Left hindlimb (tissue), 1 donor: ENCODE data around the gene LRRC59.
"Not testable (repeated sequence)": the region's sequence is repeated elsewhere in the genome, so short reads cannot be mapped to it uniquely, and the experiment has no call there.

Source experiments
- DNase-seq: peaks from one replicate; pipeline ENCODE4 v3.0.0-alpha.2; 2018

LRRC59 gene

DNA sequence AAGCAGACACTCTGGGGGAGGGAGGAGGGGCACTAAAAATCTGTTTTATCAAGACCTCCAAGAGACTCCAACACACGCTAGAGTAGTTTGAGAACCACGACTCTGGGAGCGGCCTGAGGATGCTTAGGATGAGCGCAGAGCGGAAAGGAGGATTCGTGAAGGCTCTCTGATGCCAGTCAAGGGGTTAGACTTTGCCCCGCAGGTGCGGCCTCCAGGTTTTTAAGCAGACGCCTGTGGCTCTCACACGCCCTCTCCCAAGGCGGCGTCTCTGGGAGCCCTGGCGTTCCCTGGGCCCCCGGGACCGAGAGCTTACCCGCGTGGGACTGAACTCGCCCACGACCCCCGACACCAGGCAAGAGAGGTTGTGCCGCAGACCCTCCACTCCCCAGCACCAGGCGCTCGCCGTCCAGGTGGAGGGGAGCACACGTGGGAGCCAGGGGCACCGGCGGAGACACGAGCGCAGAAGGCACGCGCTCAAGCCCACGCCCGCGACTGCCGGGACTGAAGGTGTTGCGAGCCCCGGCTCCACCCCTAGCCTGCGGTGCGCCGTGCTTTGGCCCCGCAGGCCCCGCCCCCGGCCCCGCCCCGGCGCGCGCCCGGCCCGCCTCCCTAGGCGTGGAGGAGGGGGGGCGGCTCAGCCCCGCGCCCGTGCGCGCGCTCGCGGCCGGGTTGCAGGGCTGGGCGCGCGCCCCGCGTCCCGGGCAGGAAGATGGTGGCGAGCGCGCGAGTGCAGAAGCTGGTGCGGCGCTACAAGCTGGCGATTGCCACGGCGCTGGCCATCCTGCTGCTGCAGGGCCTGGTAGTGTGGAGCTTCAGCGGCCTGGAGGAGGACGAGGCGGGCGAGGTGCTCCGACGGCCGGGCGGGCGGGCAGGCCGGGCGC lies 51.7 kb downstream of the LRRC59 start, which contains the start of gene XYLT2:
Gene XYLT2, plus strand, starts transcription at position 695 of the 881 bp plus-strand sequence. Its CDS starts 15 bp downstream, at position 710.
- DNase-seq: peak; percentile 84

DNA sequence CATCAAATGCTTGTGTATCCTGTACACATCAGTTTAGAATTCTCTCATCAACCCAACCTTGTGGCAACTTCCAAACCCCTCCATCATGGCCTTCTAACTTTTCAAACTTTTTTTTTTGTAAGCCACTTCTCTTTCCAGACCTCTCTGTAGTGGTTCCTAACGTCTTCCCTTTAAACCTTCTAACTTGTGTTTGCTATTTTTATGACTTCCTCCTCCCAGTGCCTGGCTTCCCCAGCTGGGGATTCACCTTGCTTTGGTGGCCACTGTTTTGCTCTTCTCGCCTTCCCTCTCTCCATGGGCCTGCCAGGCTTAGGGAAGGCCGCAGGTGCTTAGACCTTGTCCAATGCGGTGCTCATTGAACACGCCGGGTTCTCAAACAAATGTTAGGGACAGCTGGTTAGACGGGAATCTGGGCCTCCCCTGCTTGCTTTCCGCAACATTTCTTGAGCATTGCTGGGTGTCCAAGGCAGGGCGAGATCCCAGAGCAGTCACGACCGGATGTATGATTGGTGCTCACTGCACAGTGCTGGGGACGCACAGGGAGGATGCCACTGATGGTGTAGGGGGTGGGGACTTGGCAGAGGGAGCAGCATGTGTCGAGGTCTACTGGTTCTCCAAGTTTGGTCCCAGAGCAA lies 52.5 kb downstream of the LRRC59 start:
- no peak for DNase-seq

DNA sequence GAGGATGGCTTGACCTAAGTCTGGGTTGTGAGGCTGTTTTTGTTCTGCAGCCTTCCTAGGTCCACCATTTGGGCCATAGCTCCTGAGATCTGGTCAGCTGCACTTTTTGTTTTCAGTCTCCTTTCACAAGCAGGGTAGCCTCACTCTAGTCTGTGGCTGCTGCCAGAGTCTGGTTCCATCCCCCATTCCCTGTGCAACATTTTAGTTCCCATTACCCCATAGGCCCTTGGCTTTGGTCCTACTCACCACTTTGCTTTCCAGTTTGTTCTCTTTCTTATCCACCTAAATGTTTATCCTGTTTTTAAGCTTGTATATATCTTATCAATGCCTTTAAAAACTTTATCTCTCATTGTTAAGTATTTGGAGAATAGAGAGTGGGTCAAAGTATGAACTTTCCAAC lies 57.9 kb downstream of the LRRC59 start:
- no peak for DNase-seq

DNA sequence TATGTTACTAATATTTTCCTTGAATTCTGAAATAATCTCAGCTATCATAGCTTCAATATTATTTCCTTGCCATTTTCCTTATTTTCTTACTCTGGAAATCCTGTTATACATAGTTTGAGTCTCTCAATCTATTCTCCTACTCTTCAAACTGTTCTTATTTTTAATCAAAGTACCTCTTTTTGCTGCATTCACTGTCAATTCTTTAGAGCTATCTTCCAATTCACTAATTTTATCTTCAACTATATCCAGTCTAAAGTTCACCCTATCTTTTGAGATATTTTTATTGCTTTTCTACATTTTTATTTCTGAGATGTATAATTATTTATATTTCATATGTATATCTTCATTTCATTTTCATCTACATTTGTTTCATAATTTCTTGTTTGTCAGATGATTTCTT lies 58.7 kb downstream of the LRRC59 start:
- no peak for DNase-seq

DNA sequence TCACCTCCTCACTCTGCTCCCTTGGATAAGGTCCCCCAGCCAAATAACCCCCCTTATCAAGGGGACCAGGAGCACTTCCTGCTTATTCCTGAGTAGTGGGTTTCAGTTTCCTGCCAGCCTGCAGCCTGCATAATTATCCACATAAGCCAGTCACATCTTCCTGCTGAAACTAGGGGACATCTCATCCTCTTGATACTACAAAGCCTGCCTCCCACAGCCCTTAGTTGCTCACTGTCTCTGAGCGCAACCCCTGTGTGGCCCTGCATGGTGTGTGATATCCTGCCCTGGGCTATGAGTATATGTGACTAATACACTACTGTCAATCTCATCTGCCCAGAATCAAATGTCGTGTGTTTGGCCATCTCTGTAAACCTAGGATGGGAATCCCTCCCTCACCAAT lies 59.4 kb downstream of the LRRC59 start:
- no peak for DNase-seq

DNA sequence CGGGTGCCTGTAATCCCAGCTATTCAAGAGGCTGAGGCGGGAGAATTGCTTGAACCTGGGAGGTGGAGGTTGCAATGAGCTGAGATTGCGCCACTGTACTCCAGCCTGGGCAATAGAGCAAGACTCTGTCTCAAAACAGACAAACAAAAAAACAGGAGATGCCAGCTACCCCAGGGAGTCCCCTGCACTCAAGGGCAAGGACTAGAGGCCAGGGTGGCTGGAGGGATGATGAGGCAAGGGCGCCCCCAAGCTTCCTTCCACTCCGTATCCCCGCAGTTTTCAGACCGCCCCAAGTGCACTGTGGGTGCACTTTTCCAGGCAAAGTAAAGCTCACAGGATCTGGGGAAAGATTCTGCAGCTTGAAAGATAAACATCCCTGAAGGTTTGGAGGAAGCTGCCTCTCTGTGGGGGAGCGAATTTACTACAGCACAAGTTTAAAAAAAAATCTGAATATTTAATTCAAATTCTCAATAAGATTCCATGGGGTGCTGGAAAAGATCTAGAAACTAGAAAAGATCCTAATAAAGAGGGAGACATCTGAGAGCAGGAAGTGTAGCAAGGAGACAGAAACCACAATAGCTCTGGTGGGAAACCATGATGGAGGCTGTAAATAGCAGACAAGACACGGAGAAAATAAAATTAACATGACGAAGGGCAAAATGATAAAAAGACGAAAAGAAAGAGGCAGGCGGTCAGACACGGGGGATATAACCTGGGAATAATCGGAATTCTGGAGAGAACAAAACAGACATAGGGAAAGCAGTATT lies 63.8 kb downstream of the LRRC59 start:
- DNase-seq: not testable (repeated sequence)

DNA sequence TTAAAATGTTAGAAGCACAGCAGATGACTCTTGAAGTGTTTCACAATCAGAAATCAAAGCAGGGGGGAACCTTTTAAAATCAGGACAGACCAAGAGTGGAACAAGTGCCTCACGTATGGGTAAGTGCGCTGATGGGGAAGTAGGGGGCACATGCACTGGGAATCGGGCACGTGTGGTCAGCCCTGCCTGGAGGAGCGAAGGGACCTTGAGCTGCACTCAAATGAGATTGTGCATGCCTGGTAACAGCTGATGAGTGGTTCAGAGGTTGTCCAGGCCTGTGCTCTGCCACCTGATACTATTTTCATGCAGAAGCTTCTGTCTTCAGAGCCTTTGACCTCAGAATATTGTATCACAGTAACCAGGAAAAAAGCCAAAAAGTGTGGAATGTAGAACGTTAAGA lies 65.1 kb downstream of the LRRC59 start:
- no peak for DNase-seq
